Sigmoid colon (tissue), 7 donors: ENCODE data around the gene SHISAL1. TPM values are rescaled to one million over a fixed set of nuclear protein-coding genes. Genes with fewer than 3 reads are reported as not detected.
A peak's percentile ranks its signal among the peaks of the same experiment; 100 is the strongest.

ENCODE experiments used
- DNase-seq: peaks from one replicate; pipeline ENCODE4 v3.0.0-alpha.2; 2019
- H3K27ac ChIP-seq, 4 donors: fragments of 200-600 bp; sonication (generic); one replicate each; pipeline ENCODE4 v1.5.1; 2016 to 2019; ENCODE audit warnings: mild to moderate bottlenecking in 1 of 4
- H3K27me3 ChIP-seq, 3 donors: fragments of 200-600 bp; sonication (generic); one replicate each; pipeline ENCODE4 v1.5.1; 2019; ENCODE audit warnings: mild to moderate bottlenecking in 1 of 3
- H3K36me3 ChIP-seq, 4 donors: fragments of 200-600 bp; sonication (generic); one replicate each; pipeline ENCODE4 v1.5.1; 2016 to 2019
- H3K4me1 ChIP-seq, 4 donors: fragments of 200-600 bp; sonication (generic); one replicate each; pipeline ENCODE4 v1.5.1; 2017 to 2019
- H3K4me3 ChIP-seq, 4 donors: fragments of 200-600 bp; sonication (generic); one replicate each; pipeline ENCODE4 v1.5.1; 2017 to 2019; ENCODE audit warnings: mild to moderate bottlenecking in 2 of 4, moderate library complexity in 1 of 4
- H3K9me3 ChIP-seq, 4 donors: fragments of 200-600 bp in 3 of 4; sonication (generic) in 3 of 4; one replicate each; pipeline versions ENCODE4 v1.5.1 to v1.6.1; 2013 to 2019
- CTCF ChIP-seq, 4 experiments: fragments of 450-650 bp in 3 of 4; fragments of 200-600 bp in 1 of 4; IDR thresholded peaks; one replicate each; pipeline ENCODE4 v1.5.1; 2016 to 2019; ENCODE audit warnings: antibody characterized with exemption in 4 of 4, mild to moderate bottlenecking in 3 of 4, moderate library complexity in 2 of 4
- EP300 ChIP-seq, 4 donors: sonication (generic); formaldehyde crosslinking; IDR thresholded peaks; one replicate each; pipeline ENCODE4 v1.6.1; 2017; ENCODE audit warnings: antibody characterized with exemption in 4 of 4
- POLR2A ChIP-seq, 2 donors: fragments of 450-650 bp; IDR thresholded peaks; one replicate each; pipeline ENCODE4 v1.6.1; 2016; ENCODE audit warnings: antibody characterized with exemption in 2 of 2, mild to moderate bottlenecking in 2 of 2, moderate library complexity in 2 of 2
- POLR2AphosphoS5 ChIP-seq, 4 donors: sonication (generic); formaldehyde crosslinking; IDR thresholded peaks; one replicate each; pipeline ENCODE4 v1.6.1; 2017; ENCODE audit warnings: antibody characterized with exemption in 4 of 4
- WGBS, 2 donors: extraction: QIAGEN DNeasy Blood & Tissue Kit; methylation state at CpG; one replicate each; pipeline ENCODE4 v1.1.7; 2013; 5-methylcytosine and 5-hydroxymethylcytosine counted together
- intact Hi-C: fragments of 100-400 bp; cut with DNase I; formaldehyde crosslinking; loops from one replicate; pipeline ENCODE4 v1.15.1; 2023
- polyA plus RNA-seq, 3 donors: library from polyadenylated mRNA; stranded (reverse); fragments of 200-250 nt; gene quantifications; one replicate each; pipeline ENCODE4 v1.2.3, GENCODE V29; 2013
- total RNA-seq, 4 donors: library from RNA; depleted of rRNA; stranded (reverse); fragments of >200 nt; gene quantifications; one replicate each; pipeline ENCODE4 v1.1.0, GENCODE V29; 2016
- donor health status: healthy with polysubstance abuse.
- donor health status: Bipolar disorder and iron deficiency.
- donor health status: healthy.

The SHISAL1 gene
- total and polyA plus RNA-seq, 7 donors: 0.23 to 32.4 (median 20.7) TPM

- Histone ChIP-seq H3K9me3 (peaks cover 0 to 7% (median 1%) of the 10 kb centered on the region in 4 donors), H3K27me3 (no peaks in the 10 kb centered on the region), H3K4me3 (no peak overlapping the region), H3K4me1 (no peaks in the 10 kb centered on the region), H3K36me3 (no peaks in the 10 kb centered on the region), H3K27ac (no peak overlapping the region)
- 73 to 86% methylated on average over 4 of the region's 4 CpGs for WGBS, 2 donors
- DNase-seq: no peak
- TF ChIP-seq CTCF (IDR thresholded peaks at IDR 0.05) (no peak), POLR2A (IDR thresholded peaks at IDR 0.05) (no peak), EP300 (IDR thresholded peaks at IDR 0.05) (no peak), POLR2AphosphoS5 (IDR thresholded peaks at IDR 0.05) (no peak)
- intact Hi-C loops: no loop called here
Observed at GRCh38 chr22:44231233-44231632, 81.5 kb downstream of the SHISAL1 start.

GRCh38 chr22:44229809-44230208, 82.9 kb downstream of the SHISAL1 start:
- H3K36me3 ChIP-seq: no peaks in the 10 kb centered on the region
- H3K27me3 ChIP-seq: no peaks in the 10 kb centered on the region
- no peak for DNase-seq
- WGBS, 2 donors: 88 to 90% methylated on average over 2 of the region's 2 CpGs
- H3K4me1 ChIP-seq: no peaks in the 10 kb centered on the region
- TF ChIP-seq POLR2AphosphoS5 (IDR thresholded peaks at IDR 0.05): no peak
- H3K9me3 ChIP-seq: peaks cover 0 to 7% (median 1%) of the 10 kb centered on the region in 4 donors
- no peak overlapping the region for H3K4me3 ChIP-seq
- intact Hi-C loops: no loop called here
- no peak overlapping the region for H3K27ac ChIP-seq

- intact Hi-C loops: no loop called here
- Histone ChIP-seq H3K9me3 (peaks cover 0 to 7% (median 1%) of the 10 kb centered on the region in 4 donors), H3K27ac (no peak overlapping the region), H3K4me3 (no peak overlapping the region), H3K4me1 (no peaks in the 10 kb centered on the region), H3K36me3 (no peaks in the 10 kb centered on the region), H3K27me3 (no peaks in the 10 kb centered on the region)
- WGBS, 2 donors: 78 to 90% methylated on average over 3 of the region's 3 CpGs
- TF ChIP-seq POLR2A (IDR thresholded peaks at IDR 0.05) (no peak), EP300 (IDR thresholded peaks at IDR 0.05) (no peak), POLR2AphosphoS5 (IDR thresholded peaks at IDR 0.05) (no peak), CTCF (IDR thresholded peaks at IDR 0.05) (no peak)
- no peak for DNase-seq
Observed at GRCh38 chr22:44229331-44229730, 83.4 kb downstream of the SHISAL1 start.

GRCh38 chr22:44225812-44226211, 86.9 kb downstream of the SHISAL1 start:
- Histone ChIP-seq H3K36me3 (no peaks in the 10 kb centered on the region), H3K4me1 (no peaks in the 10 kb centered on the region), H3K27ac (no peak overlapping the region), H3K27me3 (no peaks in the 10 kb centered on the region), H3K4me3 (no peak overlapping the region), H3K9me3 (peaks cover 0 to 7% (median 1%) of the 10 kb centered on the region in 4 donors)
- intact Hi-C loops: no loop called here
- DNase-seq: no peak
- no peak for TF ChIP-seq EP300 (IDR thresholded peaks at IDR 0.05)
- TF ChIP-seq POLR2AphosphoS5 (IDR thresholded peaks at IDR 0.05): no peak
- no peak for TF ChIP-seq CTCF (IDR thresholded peaks at IDR 0.05)
- TF ChIP-seq POLR2A (IDR thresholded peaks at IDR 0.05): no peak
- 70 to 73% methylated on average over 8 of the region's 8 CpGs for WGBS, 2 donors

GRCh38 chr22:44225091-44225689, 87.6 kb downstream of the SHISAL1 start:
- no peak overlapping the region for H3K27ac ChIP-seq
- intact Hi-C loops: no loop called here
- H3K9me3 ChIP-seq: peaks cover 0 to 7% (median 1%) of the 10 kb centered on the region in 4 donors
- peak; percentile 19 for DNase-seq
- no peaks in the 10 kb centered on the region for H3K4me1 ChIP-seq
- TF ChIP-seq EP300 (IDR thresholded peaks at IDR 0.05) (no peak), POLR2AphosphoS5 (IDR thresholded peaks at IDR 0.05) (no peak), POLR2A (IDR thresholded peaks at IDR 0.05) (no peak), CTCF (IDR thresholded peaks at IDR 0.05) (no peak)
- no peaks in the 10 kb centered on the region for H3K36me3 ChIP-seq
- no peak overlapping the region for H3K4me3 ChIP-seq
- 44 to 69% methylated on average over 10 to 11 of the region's 11 CpGs for WGBS, 2 donors
- no peaks in the 10 kb centered on the region for H3K27me3 ChIP-seq
